Upper lobe of right lung (tissue), 1 donor: ENCODE measurements around the gene RDM1. TPM values are rescaled to one million over a fixed set of nuclear protein-coding genes. Genes with fewer than 3 reads are reported as not detected.
"Not testable (repeated sequence)": the region's sequence is repeated elsewhere in the genome, so short reads cannot be mapped to it uniquely, and the experiment has no call there.

ENCODE experiments used
- ATAC-seq: fragments of 200-7000 bp; cut with Tn5 transposase; one replicate; pipeline ENCODE4 v1.9.1; 2020; ENCODE audit warnings: mild to moderate bottlenecking, moderate library complexity
- DNase-seq: peaks from one replicate; pipeline ENCODE4 v3.0.0-alpha.2; 2020
- H3K27ac ChIP-seq: fragments of 200-600 bp; one replicate; pipeline ENCODE4 v1.8.0; 2022
- H3K27me3 ChIP-seq: fragments of 200-600 bp; one replicate; pipeline ENCODE4 v1.8.0; 2022; ENCODE audit warnings: mild to moderate bottlenecking
- H3K36me3 ChIP-seq: fragments of 200-600 bp; one replicate; pipeline ENCODE4 v1.8.0; 2022
- H3K4me1 ChIP-seq: fragments of 200-600 bp; one replicate; pipeline ENCODE4 v1.8.0; 2022
- H3K4me3 ChIP-seq: fragments of 200-600 bp; one replicate; pipeline ENCODE4 v1.8.0; 2022; ENCODE audit warnings: mild to moderate bottlenecking
- H3K9me3 ChIP-seq: fragments of 200-600 bp; one replicate; pipeline ENCODE4 v1.8.0; 2022
- CTCF ChIP-seq: fragments of 200-600 bp; IDR thresholded peaks from one replicate; pipeline ENCODE4 v1.8.0; 2022; ENCODE audit warnings: antibody characterized with exemption
- intact Hi-C: fragments of 100-400 bp; cut with DNase I; formaldehyde crosslinking; loops from one replicate; pipeline ENCODE4 v1.11.0; 2022
- total RNA-seq: library from RNA; stranded (reverse); fragmentation: NEBNext Ultra II Directional; extraction: Animal tissue kit (Norgen Biotek cat#: 25700); gene quantifications from one replicate; pipeline ENCODE4 v1.2.1, GENCODE V29; 2021
- donor health status: DM: no; HTN: yes; CAD: no; lungs with severe emphysema.

The RDM1 gene
- total RNA-seq, 1 donor from 2014 or later, result not detected

DNA sequence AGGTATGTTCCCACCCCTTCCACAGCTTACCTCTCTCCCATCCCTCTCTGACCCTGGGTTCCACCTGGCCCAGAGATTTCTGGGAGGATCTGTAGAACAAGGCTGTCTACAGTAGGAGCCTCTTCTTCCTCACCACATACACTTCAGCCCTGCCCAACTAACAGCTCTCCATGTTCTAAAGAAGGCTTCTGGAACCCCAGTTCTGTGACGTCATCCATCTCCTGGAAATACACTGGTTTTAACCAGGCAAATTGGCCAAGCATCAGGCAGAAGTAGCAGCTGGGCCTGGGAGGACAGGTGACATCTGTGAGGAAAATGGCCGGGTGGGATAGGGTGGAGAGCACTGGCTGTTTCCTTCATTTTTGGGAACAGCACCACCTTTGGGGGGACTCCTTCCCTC, 13.0 kb upstream of the RDM1 start, which contains the start of gene LYZL6:
LYZL6 (minus strand) TSS at position 177 of the 400 bp plus-strand sequence. CDS start 4,357 bp downstream, outside the sequence.
- ATAC-seq, result no peak
- H3K27me3 ChIP-seq, result no peaks in the 10 kb centered on the region
- intact Hi-C loops, result no loop called here

DNA sequence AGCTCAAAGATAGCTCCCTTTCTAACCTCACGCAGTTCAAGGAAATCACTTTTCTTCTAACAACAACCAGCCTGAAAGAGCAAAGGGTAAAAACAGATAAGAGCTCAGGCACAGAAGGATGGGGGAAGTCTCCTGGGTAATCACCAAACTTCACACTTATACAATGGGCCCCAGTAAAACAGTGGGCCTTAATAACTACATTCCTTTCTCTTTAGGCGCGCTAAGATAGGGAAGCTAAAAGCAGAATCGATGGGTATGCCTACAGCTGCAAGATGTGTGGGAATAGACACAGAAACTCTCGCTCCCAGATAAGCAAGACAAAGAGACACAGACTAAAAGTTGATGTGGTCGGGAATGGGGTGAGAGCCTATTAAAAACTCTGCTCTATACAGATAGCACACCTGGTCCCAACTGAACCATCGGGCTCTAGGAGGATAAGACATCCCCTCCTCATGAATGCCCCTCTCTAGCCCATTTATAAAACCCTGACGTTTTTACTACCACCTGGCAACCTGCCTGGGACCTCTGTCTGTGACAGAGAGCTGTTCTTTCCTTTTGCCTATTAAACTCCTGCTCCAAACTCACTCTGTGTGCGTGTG, 12.1 kb upstream of the RDM1 start:
- H3K4me1 ChIP-seq, result peaks cover 3% of the 10 kb centered on the region
- no peaks in the 10 kb centered on the region for H3K36me3 ChIP-seq
- intact Hi-C loops, result no loop called here
- no peak for DNase-seq
- no peak for ATAC-seq
- H3K4me3 ChIP-seq, result no peak overlapping the region
- no peaks in the 10 kb centered on the region for H3K27me3 ChIP-seq
- no peaks in the 10 kb centered on the region for H3K9me3 ChIP-seq
- H3K27ac ChIP-seq, result no peak overlapping the region
- no peak for TF ChIP-seq CTCF

More for the DNA sequence above, 13.0 kb upstream of the RDM1 start, which contains the start of gene LYZL6:
- no peak for DNase-seq
- Histone ChIP-seq H3K4me1 (peaks cover 3% of the 10 kb centered on the region), H3K9me3 (no peaks in the 10 kb centered on the region), H3K36me3 (no peaks in the 10 kb centered on the region), H3K27ac (no peak within 1 kb of the TSS), H3K4me3 (no peak within 1 kb of the TSS)
- TF ChIP-seq CTCF, result no peak

- H3K36me3 ChIP-seq, H3K27me3 ChIP-seq, H3K9me3 ChIP-seq, H3K4me3 ChIP-seq, ATAC-seq, intact Hi-C loops, H3K27ac ChIP-seq, DNase-seq, H3K4me1 ChIP-seq: not testable (repeated sequence)
Observed at GRCh38 chr17:35938492-35938891, 7.9 kb upstream of the RDM1 start.

DNA sequence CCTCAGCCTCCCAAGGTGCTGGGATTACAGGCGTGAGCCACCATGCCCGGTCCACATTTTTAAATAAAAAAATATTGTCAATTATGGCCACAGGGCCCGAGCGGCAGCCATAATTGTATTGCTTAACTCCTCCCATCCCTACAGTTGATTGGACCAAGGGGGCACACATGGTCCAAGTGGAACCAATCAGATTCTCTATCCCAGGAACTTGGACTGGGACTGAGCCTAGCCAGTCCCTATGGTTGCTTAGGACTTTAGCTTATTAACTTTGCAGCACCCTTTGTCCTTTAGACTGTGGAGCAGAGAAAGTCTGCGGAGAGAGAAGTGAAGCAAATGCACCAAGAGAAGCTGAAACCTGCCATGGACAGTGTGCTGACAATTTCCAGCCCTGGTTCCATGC, 5.5 kb upstream of the RDM1 start:
- no peak overlapping the region for H3K4me3 ChIP-seq
- no peak overlapping the region for H3K27ac ChIP-seq
- no peak for TF ChIP-seq CTCF
- intact Hi-C loops, result no loop called here
- no peak for DNase-seq
- ATAC-seq, result no peak
- no peaks in the 10 kb centered on the region for H3K4me1 ChIP-seq
- H3K36me3 ChIP-seq, result no peaks in the 10 kb centered on the region
- H3K27me3 ChIP-seq, result no peaks in the 10 kb centered on the region
- no peaks in the 10 kb centered on the region for H3K9me3 ChIP-seq

DNA sequence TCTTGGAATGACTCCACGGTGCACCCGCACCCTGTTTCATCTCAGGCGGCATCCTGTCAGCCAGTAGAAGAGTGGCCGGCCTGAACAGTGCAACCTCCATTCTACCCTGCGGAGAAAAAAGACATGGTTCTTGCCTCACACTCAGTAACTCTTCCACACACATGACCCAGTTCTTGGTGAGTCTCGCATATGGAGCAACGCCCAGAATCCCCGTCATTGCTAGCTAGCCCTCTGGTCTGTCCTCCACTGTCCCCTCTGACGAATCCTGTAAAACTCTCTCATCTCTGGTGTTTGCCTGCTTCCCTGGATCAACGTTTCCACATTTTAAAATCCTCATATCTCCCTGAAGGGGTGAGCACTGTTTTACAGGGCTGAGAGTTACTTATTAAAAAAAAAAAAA, 4.2 kb upstream of the RDM1 start:
- DNase-seq (no peak), ATAC-seq (no peak)
- no peaks in the 10 kb centered on the region for H3K27me3 ChIP-seq
- intact Hi-C loops, result no loop called here
- H3K36me3 ChIP-seq, result no peaks in the 10 kb centered on the region
- peaks cover 11% of the 10 kb centered on the region for H3K4me1 ChIP-seq
- no peaks in the 10 kb centered on the region for H3K9me3 ChIP-seq
- H3K4me3 ChIP-seq, result no peak overlapping the region
- no peak for TF ChIP-seq CTCF
- H3K27ac ChIP-seq, result no peak overlapping the region

- no peak for ATAC-seq
Observed at GRCh38 chr17:35932586-35932985, 2.0 kb upstream of the RDM1 start.

More at GRCh38 chr17:35932586-35932985, 2.0 kb upstream of the RDM1 start:
- TF ChIP-seq CTCF, result no peak
- Histone ChIP-seq H3K4me3 (no peak overlapping the region), H3K27me3 (no peaks in the 10 kb centered on the region), H3K9me3 (no peaks in the 10 kb centered on the region), H3K4me1 (peaks cover 13% of the 10 kb centered on the region), H3K36me3 (no peaks in the 10 kb centered on the region), H3K27ac (no peak overlapping the region)
- intact Hi-C loops, result no loop called here
- no peak for DNase-seq
